Midbrain (tissue), 1 donor: ENCODE measurements around the gene RSPRY1.
A peak's percentile ranks its signal among the peaks of the same experiment; 100 is the strongest.

Experiments
- DNase-seq: peaks from one replicate; lab custom pipeline; 2025; lab: John Stamatoyannopoulos, UW

Gene RSPRY1

DNA sequence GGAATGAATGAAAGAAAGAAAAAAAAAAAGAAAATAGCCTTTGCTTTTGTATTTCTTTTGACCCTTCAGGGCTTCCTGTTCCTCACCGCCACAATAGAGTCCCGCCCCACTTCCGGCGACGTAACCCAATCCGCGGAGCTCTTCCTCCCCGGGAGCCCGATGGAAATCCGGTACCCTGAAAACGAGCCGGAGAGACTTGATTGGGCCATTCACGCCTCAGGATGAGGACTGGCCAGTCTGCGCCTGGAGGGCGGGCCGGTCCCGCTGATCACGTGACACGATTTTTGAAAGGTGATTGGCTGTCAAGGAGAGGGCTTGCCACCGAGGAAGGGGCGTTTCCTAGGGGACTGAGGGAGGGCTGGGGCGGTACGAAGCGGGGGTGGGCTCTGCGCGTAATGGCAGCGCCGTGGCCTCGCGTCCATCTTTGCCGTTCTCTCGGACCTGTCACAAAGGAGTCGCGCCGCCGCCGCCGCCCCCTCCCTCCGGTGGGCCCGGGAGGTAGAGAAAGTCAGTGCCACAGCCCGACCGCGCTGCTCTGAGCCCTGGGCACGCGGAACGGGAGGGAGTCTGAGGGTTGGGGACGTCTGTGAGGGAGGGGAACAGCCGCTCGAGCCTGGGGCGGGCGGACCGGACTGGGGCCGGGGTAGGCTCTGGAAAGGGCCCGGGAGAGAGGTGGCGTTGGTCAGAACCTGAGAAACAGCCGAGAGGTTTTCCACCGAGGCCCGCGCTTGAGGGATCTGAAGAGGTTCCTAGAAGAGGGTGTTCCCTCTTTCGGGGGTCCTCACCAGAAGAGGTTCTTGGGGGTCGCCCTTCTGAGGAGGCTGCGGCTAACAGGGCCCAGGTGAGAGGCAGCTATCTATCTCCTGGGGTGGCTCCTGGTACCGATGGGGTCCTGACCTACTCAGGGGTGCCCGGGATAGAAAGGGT is at the start of gene RSPRY1, which contains the start of gene PSME3IP1:
Gene RSPRY1, plus strand, starts transcription at position 385 of the 927 bp plus-strand sequence. CDS start 18,330 bp downstream, outside the sequence.
Gene PSME3IP1, minus strand, starts transcription at position 95 of the 927 bp plus-strand sequence. CDS start 12,185 bp downstream, outside the sequence.
- peak; percentile 100 for DNase-seq

DNA sequence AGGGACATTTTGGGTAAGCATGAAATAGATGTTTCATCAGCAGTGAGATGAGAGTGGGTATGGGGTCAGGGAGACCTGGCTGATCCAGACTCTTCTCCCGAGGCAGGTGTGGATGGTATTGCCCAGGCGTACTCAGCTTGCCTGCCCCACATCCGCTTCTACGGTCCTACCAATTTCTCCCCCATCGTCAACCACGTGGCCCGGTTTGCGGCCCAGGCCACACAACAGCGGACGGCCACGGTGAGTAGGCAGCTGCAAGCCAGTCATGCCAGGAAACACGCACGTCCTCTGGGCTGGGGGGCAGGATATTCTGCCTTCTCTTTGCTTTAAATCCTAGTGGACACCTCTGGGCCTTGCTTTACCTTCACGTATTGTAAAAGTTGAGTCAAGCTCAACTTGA is 49.1 kb upstream of the RSPRY1 start:
- no peak for DNase-seq

DNA sequence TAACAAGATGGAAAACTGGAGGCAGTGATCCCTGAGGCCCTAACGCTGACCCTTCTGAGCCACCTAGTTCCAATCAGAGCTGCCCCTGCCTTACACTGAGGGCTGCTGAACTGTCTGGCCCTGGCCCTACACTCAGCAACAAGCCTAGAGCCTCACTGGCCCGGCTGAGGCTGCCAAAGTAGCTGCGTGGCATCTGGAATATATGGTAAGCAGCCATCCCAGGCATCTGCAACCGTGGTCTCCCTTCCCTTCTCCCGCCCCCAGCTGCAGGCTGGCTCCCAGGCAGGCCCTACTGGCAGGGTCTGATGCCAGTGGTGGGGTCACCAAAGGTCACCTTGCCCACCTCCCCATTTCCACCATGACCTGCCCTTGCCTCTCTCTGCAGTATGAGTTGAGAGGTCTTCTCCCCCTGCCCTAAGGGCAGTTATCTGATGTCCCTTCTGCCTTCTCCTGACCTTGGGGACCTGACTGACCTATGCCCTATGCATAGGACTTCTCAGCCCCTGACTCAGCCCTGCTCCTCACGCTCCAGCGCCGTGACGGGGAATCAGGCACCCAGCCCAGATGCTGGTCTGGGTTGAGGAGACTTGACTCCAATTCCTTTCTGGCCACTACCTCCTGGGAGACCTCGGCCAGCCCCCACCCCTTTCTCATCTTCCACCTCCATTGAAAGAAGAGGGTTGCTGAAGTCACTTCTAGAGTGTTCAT is 48.4 kb upstream of the RSPRY1 start:
- no peak for DNase-seq

DNA sequence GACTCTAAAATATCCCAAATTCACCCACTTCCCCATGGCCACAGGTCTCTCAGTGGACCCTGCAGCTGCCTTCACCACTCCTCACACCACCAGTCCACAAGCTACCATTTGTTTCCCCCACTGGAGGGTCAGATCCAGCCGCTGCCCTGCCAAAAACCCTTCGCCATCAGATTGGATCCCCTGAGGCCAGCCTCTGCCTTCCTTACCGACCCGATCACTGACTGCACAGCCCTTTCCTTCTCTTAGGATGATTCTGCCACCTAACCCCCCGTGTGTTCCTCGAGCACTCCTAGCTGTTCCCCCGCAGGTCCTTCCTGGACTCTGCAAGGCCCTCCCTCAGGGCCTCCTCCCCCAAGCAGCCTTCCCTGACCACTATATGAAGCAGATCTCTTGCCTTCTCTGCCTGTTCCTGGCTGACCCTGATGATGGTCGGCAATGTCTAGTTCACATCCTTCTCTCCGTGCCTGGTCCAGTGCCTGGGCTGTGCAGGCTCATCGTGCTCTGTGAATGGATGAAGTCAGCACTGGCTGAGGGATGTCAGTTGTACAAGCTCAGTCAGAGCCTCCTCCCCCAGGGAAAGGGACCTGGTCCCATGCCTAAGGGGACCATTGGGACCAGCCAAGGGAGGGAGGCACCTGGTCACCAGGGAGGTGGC is 47.7 kb upstream of the RSPRY1 start:
- no peak for DNase-seq

DNA sequence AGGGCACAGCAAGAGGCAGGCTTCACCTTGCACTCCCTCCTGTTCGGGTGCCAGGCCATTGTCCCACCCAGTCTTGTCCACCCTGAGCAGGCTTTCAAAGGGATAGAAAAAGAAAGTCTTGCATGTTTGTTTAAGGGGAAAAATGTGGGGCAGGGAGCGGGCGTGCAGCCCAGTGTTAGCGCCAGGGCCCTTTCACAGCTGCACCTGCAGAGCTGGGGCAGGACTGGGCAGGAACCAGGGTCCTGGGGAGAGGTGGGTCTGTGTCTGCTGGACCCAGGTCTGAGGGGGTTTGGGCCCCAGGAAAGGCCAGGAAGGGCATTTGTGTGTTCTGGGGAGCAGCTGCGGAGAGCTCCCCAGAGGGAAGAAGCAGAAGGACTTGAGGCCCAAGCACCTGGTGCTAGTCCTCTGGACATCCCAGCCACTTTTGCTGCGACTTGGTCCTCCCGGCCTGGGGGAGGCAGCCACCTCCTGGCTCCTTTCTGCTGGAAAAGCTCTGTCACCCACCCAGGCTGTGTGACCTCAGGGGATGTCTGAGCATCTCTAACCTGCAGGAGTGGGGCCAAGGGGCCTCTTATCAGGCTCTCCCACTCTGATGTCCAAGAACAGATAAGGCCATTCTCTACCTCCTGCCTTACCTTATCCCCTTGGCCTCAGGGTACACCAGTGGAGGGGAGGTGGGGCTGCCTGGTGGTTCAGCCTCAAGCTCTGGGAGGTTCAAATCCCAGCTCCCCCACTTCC is 45.0 kb upstream of the RSPRY1 start:
- DNase-seq: no peak

DNA sequence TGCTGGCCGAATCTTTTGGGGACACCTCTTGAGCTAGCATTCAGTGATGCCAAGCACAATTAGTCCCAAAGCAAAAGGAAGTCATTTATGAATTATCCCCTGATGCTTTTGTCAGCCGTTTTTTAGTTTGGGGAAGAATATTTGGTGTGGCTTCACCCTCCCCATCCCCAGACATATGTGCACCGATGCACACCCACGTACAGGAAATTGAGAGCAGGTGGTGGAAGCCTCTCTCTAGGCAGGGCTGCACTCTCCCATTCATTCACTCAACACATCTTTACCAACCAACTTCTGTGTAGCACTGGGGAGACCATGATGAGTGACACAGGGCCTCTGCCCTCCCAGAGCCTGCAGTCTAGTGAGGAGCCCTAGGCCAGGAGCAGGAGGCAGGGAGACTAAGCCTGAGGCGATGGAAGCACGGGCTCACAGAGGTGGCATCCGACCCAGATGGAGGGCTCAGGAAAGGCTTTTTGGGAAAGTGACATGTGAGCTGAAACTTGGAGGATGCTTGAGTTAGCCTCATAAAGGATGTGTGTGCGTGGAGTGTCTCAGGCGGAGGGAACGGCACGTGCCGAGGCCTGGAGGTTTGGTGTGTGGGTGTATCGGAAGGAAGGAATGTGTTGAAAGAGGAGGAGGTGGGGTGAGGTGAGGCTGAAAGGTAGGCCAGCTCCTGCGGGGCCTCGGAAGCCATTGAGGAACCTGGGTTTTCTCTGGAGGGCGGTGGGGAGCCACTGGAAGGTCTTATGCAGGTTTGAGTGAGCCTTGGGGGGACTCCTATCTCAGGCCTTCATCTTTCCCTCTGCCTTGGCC is 44.1 kb upstream of the RSPRY1 start:
- DNase-seq: no peak

DNA sequence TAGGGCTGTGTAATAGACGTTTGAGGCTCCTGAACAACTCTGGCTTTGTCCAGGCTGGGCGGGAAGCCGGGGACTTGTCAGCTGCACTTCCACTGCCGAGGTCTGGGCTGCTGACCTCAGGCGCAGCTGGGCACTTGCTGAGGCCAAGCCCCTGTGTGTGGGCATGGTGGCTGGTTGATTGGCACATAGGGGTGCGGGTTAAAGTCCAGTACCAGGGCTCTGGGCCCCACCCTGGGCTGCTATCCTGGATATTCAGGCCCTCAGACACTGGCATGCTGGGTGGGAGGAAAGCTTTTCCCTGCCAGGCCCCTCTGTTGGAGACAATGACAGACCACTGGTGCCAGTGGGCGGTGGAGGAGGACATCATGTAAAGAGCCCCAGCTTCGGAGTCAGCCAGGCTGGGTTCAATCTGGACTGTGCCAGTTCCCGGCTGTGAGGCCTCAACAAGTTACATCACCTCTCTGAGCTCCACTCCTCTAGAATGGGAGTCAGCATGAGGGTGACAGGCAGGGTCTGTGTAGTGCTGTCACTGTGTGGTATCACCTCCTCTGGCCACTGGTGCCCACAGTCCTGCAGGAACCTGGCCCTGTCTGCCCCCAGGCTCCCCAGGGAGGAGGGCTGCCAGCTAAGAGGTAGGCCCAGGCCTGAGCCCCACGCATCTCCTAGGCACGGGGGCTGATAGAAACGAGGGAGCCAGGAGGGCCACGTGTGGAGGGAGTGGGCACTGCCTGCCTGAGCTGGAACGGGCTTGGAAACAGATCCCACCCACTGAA is 42.8 kb upstream of the RSPRY1 start:
- DNase-seq: peak; percentile 91

DNA sequence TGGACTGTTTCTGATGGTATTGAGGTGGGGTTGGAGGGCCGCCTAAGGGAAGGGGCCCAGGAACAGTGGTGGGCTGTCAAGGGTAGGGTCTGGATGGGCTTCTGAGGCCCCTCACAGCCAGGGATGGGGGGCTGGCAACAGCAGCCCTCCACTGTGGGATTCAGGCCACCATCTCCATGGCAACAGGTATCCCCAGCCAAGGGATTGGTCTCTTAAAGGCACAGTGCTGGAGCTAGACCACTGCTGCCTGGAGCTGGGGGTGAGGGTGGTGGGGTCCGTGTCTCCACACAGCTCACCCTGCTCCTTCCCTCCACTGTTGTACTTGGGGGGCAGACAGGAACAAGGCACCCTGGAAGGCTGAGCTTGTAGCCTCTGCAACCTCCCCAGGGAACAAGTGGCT is 42.1 kb upstream of the RSPRY1 start:
- no peak for DNase-seq

DNA sequence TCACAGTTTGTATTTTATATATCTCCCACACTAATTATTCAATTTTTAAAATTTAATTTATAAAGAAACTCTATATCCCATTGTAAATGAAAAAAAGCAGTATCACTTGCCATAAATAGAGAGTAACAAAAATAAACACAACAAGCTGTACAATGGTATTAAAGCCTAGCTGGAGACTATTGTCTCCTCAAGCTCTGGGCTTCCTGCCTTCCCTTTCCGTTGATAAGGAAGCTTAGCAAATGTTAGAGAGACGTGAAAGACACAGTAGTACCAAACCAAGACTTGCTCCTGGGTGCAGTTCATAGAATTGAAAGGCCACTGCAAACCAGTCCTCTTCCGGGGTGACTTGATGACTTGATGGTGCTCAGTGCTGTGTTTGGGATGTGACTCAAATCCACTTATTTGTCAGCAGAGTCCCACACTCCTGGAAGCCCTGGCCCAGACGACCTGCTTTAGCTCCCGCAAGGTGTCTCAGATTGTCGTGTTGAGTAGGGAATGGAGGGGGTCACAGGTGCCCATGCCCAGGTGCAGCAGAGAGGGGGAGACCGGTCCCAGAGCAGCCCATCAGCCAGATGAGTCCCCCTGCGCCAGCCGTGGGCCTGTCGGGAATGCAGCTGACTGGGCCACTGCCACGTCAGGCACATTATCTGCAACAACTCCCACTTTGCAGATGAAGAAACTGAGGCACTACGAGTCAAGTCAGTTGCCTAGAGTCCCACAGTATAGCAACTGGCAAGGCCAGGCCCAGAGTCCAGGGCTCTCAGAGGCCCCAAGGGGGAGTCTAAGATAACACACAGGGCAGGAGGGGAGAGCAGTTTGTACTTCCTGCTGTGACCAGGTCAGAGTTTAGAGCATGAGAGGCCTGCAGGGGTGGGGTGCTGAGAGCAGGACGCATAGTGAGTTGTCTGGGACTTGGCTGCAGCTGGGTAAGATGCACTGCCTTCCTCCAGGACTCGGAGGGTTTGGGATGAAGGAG is 40.8 kb upstream of the RSPRY1 start:
- no peak for DNase-seq

DNA sequence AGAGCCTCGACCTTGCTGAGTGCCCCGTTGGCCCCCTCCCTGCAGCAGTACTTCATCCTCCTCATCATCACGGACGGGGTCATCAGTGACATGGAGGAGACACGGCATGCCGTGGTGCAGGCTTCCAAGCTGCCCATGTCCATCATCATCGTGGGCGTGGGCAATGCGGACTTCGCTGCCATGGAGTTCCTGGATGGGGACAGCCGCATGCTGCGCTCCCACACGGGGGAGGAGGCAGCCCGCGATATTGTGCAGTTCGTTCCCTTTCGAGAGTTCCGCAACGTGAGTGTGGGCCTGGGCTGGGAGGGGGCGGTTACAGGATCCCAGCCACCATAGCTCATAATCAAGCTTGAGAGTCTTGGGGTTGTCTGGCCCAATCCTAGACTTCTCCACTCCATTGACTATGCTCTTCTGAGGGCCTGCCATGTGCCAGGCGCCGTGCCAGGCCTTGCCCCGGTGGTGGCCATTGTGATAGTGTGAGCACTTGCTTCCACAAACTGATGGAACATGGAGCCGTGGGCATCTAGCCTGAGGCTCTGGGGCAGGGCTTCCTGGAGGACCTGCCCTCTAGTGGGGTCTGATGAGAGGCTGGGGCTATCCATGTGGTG is 40.0 kb upstream of the RSPRY1 start:
- DNase-seq: no peak

DNA sequence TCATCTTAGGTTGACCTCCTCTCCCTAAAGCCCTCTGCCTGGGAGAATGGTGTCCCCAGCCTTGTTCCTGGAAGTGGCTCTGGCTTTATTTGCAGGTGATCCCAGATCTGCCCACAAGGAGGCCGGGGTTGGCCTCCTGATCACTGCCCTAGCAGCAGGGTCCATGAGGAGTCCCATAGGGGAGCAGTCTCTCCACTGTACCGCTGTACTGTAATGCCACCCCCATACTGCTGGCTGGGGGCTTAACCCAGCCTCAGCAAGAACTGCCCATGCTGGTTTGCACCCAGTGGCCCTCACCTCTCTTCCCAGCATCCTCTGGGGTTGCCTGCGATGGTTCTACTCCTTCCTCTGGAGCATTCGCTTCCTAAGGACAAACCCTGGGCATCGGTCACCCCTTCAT is 39.4 kb upstream of the RSPRY1 start:
- no peak for DNase-seq

DNA sequence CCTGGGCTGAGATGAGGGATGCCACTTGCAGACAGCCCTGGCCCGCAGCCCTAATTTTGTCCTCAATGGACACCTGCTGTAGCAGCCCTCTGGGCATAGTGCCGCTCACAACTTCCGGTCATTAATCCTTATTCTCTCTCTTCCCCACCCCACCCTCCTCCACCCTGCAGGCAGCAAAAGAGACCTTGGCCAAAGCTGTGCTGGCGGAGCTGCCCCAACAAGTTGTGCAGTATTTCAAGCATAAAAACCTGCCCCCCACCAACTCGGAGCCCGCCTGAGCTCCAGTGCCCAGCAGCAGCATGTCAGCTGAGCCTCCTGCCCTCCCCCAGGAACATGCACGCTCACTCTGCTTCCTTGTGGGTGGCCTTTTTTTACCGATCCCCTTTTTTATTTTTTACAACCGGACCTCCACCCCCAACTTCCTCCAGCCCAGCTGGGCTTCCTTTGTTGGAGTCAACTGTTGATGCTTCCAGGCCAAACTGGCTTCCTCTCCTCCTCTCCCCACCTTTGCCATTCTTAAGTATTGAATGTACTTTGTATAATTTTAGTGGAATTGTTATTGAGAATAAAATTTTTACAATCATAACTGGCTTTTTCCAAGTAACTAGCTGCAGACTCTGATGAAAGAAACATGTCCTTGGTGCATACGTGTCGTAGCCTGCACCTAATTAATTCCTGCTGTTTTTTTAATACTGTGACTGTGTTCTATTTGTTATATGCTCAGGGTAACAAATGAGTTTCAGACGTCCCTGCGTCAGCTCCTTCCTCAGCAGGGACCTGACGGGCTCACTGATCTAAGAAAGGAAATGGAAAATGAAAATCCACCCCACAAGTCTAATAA is 38.5 kb upstream of the RSPRY1 start:
- peak; percentile 56 for DNase-seq

DNA sequence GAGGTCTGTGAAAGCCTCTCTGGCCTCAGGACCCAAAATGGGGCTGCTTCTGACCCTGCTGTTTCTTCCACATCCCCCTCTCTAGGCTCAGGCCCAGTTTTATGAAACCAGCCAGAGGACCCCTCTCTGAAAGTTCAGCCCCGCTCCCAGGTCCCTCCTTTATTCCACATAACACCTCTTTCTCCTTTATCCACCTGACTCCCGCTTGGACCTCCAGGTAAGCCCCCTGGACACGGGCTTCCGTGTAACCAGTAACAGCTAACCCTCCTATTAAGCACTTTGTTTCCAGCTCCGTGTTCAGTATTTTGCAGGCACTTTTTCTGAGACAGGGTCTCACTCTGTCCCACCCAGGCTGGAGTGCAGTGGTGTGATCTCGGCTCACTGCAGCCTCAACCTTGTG is 37.6 kb upstream of the RSPRY1 start:
- DNase-seq: no peak

DNA sequence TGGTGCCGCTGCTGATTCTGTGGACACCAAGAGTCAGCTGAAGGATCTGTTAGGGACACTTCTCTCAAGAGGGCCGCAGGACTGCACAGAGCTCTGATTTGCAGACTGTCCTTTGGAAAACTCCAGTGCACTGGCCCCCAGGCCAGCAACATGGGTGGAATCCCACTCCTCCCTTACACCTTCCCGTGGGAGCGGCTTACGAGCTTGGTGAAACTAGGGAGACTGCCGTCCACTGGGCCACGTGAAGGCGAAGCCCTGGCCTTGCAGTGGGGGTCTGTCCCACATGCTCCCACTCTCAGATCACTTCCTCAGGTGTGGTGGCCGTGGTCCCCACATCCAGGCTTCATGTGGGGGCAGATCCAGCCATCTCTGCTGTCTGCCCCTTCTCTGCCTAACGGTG is 36.7 kb upstream of the RSPRY1 start:
- no peak for DNase-seq

DNA sequence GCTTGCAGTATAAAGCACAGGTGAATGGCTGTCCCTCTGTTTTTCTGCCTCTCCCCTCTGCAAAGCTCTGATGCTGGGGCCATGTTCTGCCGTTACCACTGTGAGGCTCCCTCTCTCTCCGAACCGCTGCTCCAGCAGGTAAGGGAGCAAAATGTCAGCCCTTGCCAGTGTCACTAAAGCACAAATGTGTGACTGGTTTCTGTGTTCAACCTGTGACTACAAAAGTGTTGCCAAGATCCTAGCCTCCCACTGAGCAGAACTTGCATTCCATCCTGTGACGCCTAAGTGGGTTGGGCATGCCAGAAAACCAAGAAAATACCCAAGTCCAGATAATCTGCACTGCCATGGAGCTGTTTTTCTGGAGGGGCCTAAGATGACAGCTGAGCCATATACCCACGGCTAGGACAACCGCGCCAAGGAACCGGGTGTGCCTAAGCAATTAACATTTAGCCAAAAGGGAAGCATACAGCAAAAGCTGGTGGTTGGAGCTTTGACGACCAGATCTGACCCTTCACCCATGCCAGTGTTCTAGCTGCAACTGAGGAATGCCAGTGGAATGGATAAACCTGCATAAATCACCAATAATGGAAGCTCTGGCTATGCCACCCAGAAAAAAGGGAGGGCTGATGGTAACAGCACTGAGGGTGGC is 35.3 kb upstream of the RSPRY1 start:
- DNase-seq: no peak

DNA sequence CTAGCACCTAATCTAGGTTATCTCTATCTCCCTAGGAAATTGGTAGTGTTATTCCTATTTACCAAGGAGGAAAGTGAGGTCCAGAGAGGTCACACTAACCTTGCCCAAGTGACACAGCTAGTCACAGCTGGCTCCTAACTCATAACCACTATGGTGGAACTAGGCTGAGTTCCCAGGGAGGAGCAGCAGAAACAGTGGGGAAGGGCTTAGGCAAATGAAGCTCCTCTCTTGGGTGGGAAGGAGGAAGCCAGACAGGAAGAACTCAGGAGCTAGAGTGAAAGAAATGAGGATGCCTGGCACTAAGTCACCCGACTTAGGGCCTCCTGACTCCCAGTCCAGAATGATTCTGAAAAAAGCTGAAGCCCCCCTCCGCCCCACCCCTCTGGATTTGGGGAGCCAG is 34.8 kb upstream of the RSPRY1 start:
- DNase-seq: no peak
